Osteoblast (primary cell): Measurements from ENCODE around the gene CSRP2. TPM values are rescaled to one million over a fixed set of nuclear protein-coding genes. Genes with fewer than 3 reads are reported as not detected.

Source experiments
- DNase-seq: peaks from one replicate; pipeline ENCODE4 v3.0.0; 2011; ENCODE audit warnings: low spot score, mixed read lengths; ENCODE audit not compliant: insufficient read length; ENCODE audit errors: missing footprints
- H2AFZ ChIP-seq: 2 replicates; pipeline ENCODE4 v1.6.0; 2011; ENCODE audit warnings: mild to moderate bottlenecking, low read length
- H3K27ac ChIP-seq: 2 replicates; pipeline ENCODE4 v1.5.1; 2011; ENCODE audit warnings: mild to moderate bottlenecking, low read depth, low read length, moderate library complexity
- H3K27me3 ChIP-seq: 2 replicates; pipeline ENCODE4 v1.6.0; 2012; ENCODE audit warnings: mild to moderate bottlenecking, control low read depth, inconsistent platforms, low read length, moderate library complexity; ENCODE audit not compliant: insufficient read depth
- H3K36me3 ChIP-seq: 2 replicates; pipeline ENCODE4 v1.5.1; 2011; ENCODE audit warnings: mild to moderate bottlenecking, low read length, control low read depth, moderate library complexity; ENCODE audit not compliant: insufficient read depth
- H3K4me1 ChIP-seq: 2 replicates; pipeline ENCODE4 v1.5.1; 2011; ENCODE audit warnings: mild to moderate bottlenecking, low read length, control low read depth, moderate library complexity; ENCODE audit not compliant: insufficient read depth
- H3K4me2 ChIP-seq: 2 replicates; pipeline ENCODE4 v1.6.0; 2011; ENCODE audit warnings: mild to moderate bottlenecking, low read length; ENCODE audit not compliant: insufficient read depth
- H3K4me3 ChIP-seq: fragments of 200-600 bp; sonication (generic); 3 replicates; pipeline ENCODE4 v1.5.1; 2012; ENCODE audit warnings: mild to moderate bottlenecking, low read length, inconsistent platforms; ENCODE audit not compliant: insufficient read depth
- H3K79me2 ChIP-seq: 2 replicates; pipeline ENCODE4 v1.6.0; 2012; ENCODE audit warnings: mild to moderate bottlenecking, low read length, control low read depth, inconsistent platforms; ENCODE audit not compliant: insufficient read depth
- H3K9me3 ChIP-seq: 2 replicates; pipeline ENCODE4 v1.5.1; 2011; ENCODE audit warnings: low read depth, low read length, control low read depth
- H4K20me1 ChIP-seq: 2 replicates; pipeline ENCODE4 v1.6.0; 2012; ENCODE audit warnings: mild to moderate bottlenecking, low read length, control low read depth; ENCODE audit not compliant: insufficient read depth
- total RNA-seq: library from RNA; depleted of rRNA; stranded (reverse); fragments of >200 nt; gene quantifications from 2 replicates; pipeline ENCODE4 v1.2.3, GENCODE V29; 2012
- TF ChIP-seq, protein P1 (sequence below): IDR thresholded peaks from 2 replicates; pipeline ENCODE4 v1.5.1; 2011; ENCODE audit warnings: mild to moderate bottlenecking, low read depth, low read length, moderate library complexity; ENCODE audit errors: extremely low read depth

CSRP2 gene
- total RNA-seq, 1 donor: 13.4 TPM

- no peaks in the 10 kb centered on the region for H3K36me3 ChIP-seq
- H3K27me3 ChIP-seq: no peaks in the 10 kb centered on the region
- no peak overlapping the region for H3K4me3 ChIP-seq
- H3K4me1 ChIP-seq: no peaks in the 10 kb centered on the region
- TF ChIP-seq, protein P1, sequence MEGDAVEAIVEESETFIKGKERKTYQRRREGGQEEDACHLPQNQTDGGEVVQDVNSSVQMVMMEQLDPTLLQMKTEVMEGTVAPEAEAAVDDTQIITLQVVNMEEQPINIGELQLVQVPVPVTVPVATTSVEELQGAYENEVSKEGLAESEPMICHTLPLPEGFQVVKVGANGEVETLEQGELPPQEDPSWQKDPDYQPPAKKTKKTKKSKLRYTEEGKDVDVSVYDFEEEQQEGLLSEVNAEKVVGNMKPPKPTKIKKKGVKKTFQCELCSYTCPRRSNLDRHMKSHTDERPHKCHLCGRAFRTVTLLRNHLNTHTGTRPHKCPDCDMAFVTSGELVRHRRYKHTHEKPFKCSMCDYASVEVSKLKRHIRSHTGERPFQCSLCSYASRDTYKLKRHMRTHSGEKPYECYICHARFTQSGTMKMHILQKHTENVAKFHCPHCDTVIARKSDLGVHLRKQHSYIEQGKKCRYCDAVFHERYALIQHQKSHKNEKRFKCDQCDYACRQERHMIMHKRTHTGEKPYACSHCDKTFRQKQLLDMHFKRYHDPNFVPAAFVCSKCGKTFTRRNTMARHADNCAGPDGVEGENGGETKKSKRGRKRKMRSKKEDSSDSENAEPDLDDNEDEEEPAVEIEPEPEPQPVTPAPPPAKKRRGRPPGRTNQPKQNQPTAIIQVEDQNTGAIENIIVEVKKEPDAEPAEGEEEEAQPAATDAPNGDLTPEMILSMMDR: no peak
- no peaks in the 10 kb centered on the region for H3K79me2 ChIP-seq
- DNase-seq: no peak
- H3K27ac ChIP-seq: no peak overlapping the region
- H2AFZ ChIP-seq: no peak overlapping the region
- H3K9me3 ChIP-seq: no peaks in the 10 kb centered on the region
- no peaks in the 10 kb centered on the region for H4K20me1 ChIP-seq
- no peak overlapping the region for H3K4me2 ChIP-seq
These were observed 43.3 kb upstream of the CSRP2 start for GRCh38 chr12:76921891-76922664.

GRCh38 chr12:76921100-76921471 lies 42.3 kb upstream of the CSRP2 start:
- no peaks in the 10 kb centered on the region for H3K27me3 ChIP-seq
- no peak overlapping the region for H3K27ac ChIP-seq
- H2AFZ ChIP-seq: no peak overlapping the region
- H3K9me3 ChIP-seq: no peaks in the 10 kb centered on the region
- no peak overlapping the region for H3K4me3 ChIP-seq
- DNase-seq: no peak
- TF ChIP-seq, protein P1: no peak
- H3K4me2 ChIP-seq: no peak overlapping the region
- no peaks in the 10 kb centered on the region for H3K79me2 ChIP-seq
- H4K20me1 ChIP-seq: no peaks in the 10 kb centered on the region
- H3K4me1 ChIP-seq: peaks cover 3% of the 10 kb centered on the region
- no peaks in the 10 kb centered on the region for H3K36me3 ChIP-seq

GRCh38 chr12:76920172-76921099 lies 41.6 kb upstream of the CSRP2 start:
- Histone ChIP-seq H3K36me3 (no peaks in the 10 kb centered on the region), H3K4me2 (no peak overlapping the region), H3K4me3 (no peak overlapping the region), H2AFZ (no peak overlapping the region), H3K27me3 (no peaks in the 10 kb centered on the region), H3K27ac (no peak overlapping the region), H3K4me1 (peaks cover 8% of the 10 kb centered on the region), H3K9me3 (no peaks in the 10 kb centered on the region), H3K79me2 (no peaks in the 10 kb centered on the region), H4K20me1 (no peaks in the 10 kb centered on the region)
- DNase-seq: no peak
- TF ChIP-seq, protein P1: no peak
